Measurements from ENCODE around the gene MAD1L1. TPM values are rescaled to one million over a fixed set of nuclear protein-coding genes. Genes with fewer than 3 reads are reported as not detected.

The MAD1L1 gene
- total and polyA plus RNA-seq, 2 donors (not counting 3 experiments of a cell fraction or from before 2014, with no cell fraction given) = 34.1 to 42.3 TPM

- TF ChIP-seq GATA2 (IDR thresholded peaks at IDR 0.05; ENCODE audit: insufficient read depth, insufficient read length, low read depth, low read length) = no peak
- TF ChIP-seq JUN (IDR thresholded peaks at IDR 0.05; ENCODE audit: borderline replicate concordance, insufficient read depth, insufficient read length, low read depth) = no peak
- TF ChIP-seq, protein P1, sequence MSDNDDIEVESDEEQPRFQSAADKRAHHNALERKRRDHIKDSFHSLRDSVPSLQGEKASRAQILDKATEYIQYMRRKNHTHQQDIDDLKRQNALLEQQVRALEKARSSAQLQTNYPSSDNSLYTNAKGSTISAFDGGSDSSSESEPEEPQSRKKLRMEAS (IDR thresholded peaks at IDR 0.05; ENCODE audit: insufficient read depth, insufficient read length) = no peak
- TF ChIP-seq FOS (IDR thresholded peaks at IDR 0.05; ENCODE audit: borderline replicate concordance, insufficient read depth, low read length) = no peak
- no peak for TF ChIP-seq MYC (IDR thresholded peaks at IDR 0.05; ENCODE audit: low read depth, low read length)
- no peak for TF ChIP-seq EZH2 (IDR thresholded peaks at IDR 0.05; ENCODE audit: borderline replicate concordance, low read depth, low read length, severe bottlenecking)
- TF ChIP-seq CTCF (IDR thresholded peaks at IDR 0.05; ENCODE audit: extremely low read depth in 1 of 2, insufficient read depth in 1 of 2, low read depth in 1 of 2, low read length in 2 of 2) = no peak
- no peak for TF ChIP-seq POLR2AphosphoS5 (IDR thresholded peaks at IDR 0.05; ENCODE audit: insufficient read depth, low read depth, low read length)
- TF ChIP-seq POLR2A (IDR thresholded peaks at IDR 0.05; ENCODE audit: low read depth, low read length) = no peak
- intact Hi-C loops (cut with micrococcal nuclease) = no loop called here
- dilution Hi-C loops (cut with MboI; ENCODE audit: extremely low pct_ligation_motif_present, low sequenced_read_pairs) = no loop called here
- Histone ChIP-seq H3K27me3 (ENCODE audit: control insufficient read depth in 2 of 2, insufficient read depth in 2 of 2, low read length in 2 of 2) (no peaks in the 10 kb centered on the region), H2AFZ (ENCODE audit: low read depth, low read length) (no peak overlapping the region), H3K9ac (replicated peaks; ENCODE audit: extremely low read depth, insufficient read depth, low read length) (no peak overlapping the region), H3K27ac (ENCODE audit: insufficient read depth, low read depth, low read length) (no peak overlapping the region), H3K4me2 (ENCODE audit: insufficient read depth, low read length) (no peak overlapping the region), H3K9me1 (replicated peaks; ENCODE audit: control insufficient read depth, extremely low read depth, insufficient read depth, low read length) (no peaks in the 10 kb centered on the region), H4K20me1 (replicated peaks; ENCODE audit: control insufficient read depth, extremely low read depth, insufficient read depth, low read length) (no peaks in the 10 kb centered on the region), H3K4me1 (ENCODE audit: control insufficient read depth, extremely low read depth, insufficient read depth, low read length) (no peaks in the 10 kb centered on the region), H3K36me3 (ENCODE audit: control insufficient read depth in 2 of 2, extremely low read depth in 1 of 2, insufficient read depth in 2 of 2, low read length in 2 of 2) (peaks cover 0 to under 1% of the 10 kb centered on the region in 2 experiments), H3K4me3 (replicated peaks in 1 of 3; ENCODE audit: insufficient read depth in 1 of 3, low read depth in 1 of 3, low read length in 3 of 3) (no peak overlapping the region), H3K79me2 (ENCODE audit: control insufficient read depth, insufficient read depth, low read length) (no peaks in the 10 kb centered on the region), H3K9me3 (replicated peaks; ENCODE audit: control insufficient read depth, insufficient read depth, low read length) (no peaks in the 10 kb centered on the region)
- FAIRE-seq (no peak), DNase-seq (ENCODE audit: low read depth, low spot score) (no peak)
- ChIA-PET CTCF (no interaction called here), POLR2A (no interaction called here)
- BruUV-seq (replicated peaks) = no TSS peak
Observed at GRCh38 chr7:1985042-1985441, 247.7 kb downstream of the MAD1L1 start.
